ENCODE results near the gene STK4.

Gene STK4

DNA sequence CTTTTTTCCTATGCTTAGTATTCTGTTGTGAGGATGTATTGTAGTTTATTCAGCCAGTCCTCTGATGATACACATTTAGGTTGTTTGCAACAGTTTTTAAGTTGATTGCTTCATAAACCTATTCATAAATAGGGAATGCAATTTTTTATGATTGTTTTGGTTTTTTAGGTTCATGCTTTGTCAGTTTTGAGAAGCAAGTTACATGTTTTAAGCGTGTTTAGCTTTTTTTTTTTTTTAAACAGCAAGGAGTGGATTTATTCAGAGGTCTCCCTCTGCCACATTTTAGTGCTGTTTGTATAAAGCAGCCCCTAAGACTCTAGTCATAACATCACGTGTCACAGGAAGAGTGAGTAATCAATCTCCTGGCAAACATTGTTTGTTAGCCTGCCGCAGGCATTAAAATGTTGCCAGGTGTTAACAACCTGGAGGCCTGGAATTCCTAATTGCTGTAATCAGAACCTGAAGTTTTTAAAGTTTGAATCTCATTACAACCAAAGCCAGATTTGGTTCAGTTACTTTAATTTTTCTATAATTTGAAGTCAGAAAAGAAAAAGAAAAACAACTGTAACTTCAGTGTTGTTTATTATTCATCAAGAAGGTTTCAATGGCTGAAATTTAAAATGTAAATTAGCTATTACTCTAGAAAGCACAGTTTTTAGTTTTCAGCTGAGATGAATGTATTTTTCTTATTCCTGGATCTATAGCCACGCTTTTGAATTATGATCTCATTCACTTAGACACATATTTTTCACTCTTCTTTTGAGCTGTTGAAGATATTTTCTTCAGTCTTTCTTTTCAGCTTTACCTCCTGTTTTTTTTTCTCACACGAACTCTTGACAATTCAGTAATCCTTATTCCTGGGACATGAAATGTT is 75.4 kb downstream of the STK4 start:
- TF ChIP-seq, protein P1, sequence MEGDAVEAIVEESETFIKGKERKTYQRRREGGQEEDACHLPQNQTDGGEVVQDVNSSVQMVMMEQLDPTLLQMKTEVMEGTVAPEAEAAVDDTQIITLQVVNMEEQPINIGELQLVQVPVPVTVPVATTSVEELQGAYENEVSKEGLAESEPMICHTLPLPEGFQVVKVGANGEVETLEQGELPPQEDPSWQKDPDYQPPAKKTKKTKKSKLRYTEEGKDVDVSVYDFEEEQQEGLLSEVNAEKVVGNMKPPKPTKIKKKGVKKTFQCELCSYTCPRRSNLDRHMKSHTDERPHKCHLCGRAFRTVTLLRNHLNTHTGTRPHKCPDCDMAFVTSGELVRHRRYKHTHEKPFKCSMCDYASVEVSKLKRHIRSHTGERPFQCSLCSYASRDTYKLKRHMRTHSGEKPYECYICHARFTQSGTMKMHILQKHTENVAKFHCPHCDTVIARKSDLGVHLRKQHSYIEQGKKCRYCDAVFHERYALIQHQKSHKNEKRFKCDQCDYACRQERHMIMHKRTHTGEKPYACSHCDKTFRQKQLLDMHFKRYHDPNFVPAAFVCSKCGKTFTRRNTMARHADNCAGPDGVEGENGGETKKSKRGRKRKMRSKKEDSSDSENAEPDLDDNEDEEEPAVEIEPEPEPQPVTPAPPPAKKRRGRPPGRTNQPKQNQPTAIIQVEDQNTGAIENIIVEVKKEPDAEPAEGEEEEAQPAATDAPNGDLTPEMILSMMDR (IDR thresholded peaks at IDR 0.05; ENCODE audit: control extremely low read depth, extremely low read depth, low read depth, missing control alignments) = no peak
- ChIA-PET POLR2A (no interaction called here), CTCF (interaction anchor here (1.3 to 6.2 kb wide), 4 partner anchors 12 to 54 kb away, joined by 3 to 80 read pairs (median 40); no protein-coding TSS in a partner anchor)
- no peak for DNase-seq (ENCODE audit: extremely low spot score)

DNA sequence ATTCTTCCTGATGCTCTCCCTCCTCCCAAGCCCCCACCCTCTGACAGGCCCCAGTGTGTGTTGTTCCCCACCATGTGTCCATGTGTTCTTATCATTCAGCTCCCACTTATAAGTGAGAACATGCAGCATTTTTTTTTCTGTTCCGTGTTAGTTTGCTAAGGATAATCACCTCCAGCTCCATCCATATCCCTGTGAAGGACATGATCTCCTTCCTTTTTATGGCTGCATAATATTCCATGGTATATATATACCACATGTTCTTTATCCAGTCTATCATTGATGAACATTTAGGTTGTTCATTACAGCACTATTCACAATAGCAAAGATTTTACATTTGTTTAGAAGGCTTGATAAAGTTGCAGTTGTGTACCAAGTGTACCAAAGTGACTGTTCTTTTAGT is 76.7 kb downstream of the STK4 start:
- ChIA-PET CTCF (interaction anchor here (1.0 to 6.2 kb wide), 19 partner anchors 8 to 249 kb away, joined by 3 to 80 read pairs (median 12); partner anchors contain the start of gene KCNS1), POLR2A (interaction anchor here (0.6 kb wide), 1 partner anchor 18 kb away, joined by 3 read pairs; no protein-coding TSS in a partner anchor)
- TF ChIP-seq, protein P1 (IDR thresholded peaks at IDR 0.05; ENCODE audit: control extremely low read depth, extremely low read depth, low read depth, missing control alignments) = no peak
- DNase-seq (ENCODE audit: extremely low spot score) = no peak

DNA sequence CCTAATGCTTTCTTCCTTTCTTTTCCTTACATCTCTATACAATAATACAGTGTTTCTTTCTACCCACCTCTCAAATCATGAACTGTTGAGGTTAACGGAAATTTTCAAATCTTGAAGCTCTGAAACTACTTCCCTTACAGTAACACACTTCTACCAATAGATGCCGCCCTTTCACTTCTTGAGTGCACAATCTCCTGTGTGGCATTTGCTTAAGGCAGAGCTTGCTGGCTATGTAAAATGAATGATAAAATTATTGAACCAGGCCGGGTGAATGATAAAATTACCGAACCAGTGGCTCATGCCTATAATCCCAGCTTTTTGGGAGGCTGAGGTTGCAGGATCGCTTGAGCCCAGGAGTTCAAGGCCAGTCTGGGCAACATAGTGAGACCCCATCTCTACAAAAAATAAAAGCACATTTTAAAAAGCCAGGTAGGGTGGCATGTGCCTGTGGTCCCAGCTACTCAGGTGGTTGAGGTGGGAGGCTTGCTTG is 77.8 kb downstream of the STK4 start:
- CTCF ChIA-PET = interaction anchor here (0.8 to 6.2 kb wide), 37 partner anchors 9 to 325 kb away, joined by 3 to 80 read pairs (median 4); partner anchors contain the start of gene KCNS1
- TF ChIP-seq, protein P1 (IDR thresholded peaks at IDR 0.05; ENCODE audit: control extremely low read depth, extremely low read depth, low read depth, missing control alignments) = peak; percentile 61
- POLR2A ChIA-PET = no interaction called here
- peak; percentile 40 for DNase-seq (ENCODE audit: extremely low spot score)

DNA sequence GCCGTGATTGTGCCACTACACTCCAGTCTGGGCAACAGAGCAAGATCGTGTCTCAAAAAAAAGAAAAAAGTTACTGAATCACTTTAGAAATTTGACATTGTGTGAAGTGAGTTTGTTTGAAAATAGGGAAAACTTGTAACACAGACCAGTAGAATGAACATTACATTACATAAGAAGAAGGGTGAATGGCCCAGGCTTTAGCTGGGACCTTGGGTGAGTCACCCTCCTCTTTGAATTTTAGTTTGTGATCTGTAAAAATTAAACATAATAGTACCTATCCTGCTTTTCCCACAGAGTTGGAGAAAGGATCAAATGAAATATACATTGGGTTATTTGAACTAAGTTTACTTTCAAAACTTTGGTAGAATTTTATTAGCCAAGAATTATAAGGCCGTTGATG is 78.3 kb downstream of the STK4 start:
- no peak for DNase-seq (ENCODE audit: extremely low spot score)
- POLR2A ChIA-PET = no interaction called here
- CTCF ChIA-PET = interaction anchor here (0.8 to 6.2 kb wide), 34 partner anchors 9 to 325 kb away, joined by 3 to 80 read pairs (median 5); partner anchors contain the start of gene KCNS1
- TF ChIP-seq, protein P1 (IDR thresholded peaks at IDR 0.05; ENCODE audit: control extremely low read depth, extremely low read depth, low read depth, missing control alignments) = no peak

DNA sequence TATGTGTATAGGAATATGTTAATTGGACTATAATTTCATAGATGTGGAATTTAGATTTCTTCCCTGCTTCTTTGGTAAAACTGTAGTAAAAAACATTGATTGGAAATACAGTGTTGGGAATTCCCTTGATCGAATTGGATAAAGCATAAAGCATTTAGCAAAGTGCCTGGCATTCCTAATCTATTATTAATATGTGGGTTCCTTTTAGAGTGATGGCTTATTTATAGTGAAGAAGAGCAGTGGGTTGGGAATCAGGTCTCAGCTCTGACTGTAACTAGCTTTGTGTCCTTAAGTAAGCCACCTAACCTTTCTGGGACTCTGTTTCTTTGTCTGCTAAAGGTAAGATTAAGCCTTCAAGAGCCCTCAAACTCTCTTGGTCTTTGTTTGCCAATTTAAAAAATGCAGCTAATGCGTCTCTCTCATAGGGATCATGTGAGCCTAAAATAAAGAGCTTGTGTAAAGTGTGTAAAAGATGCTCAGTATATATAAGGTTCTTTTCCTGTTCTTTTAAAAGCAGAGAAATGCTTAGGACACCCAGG is 81.3 kb downstream of the STK4 start:
- TF ChIP-seq, protein P1 (IDR thresholded peaks at IDR 0.05; ENCODE audit: control extremely low read depth, extremely low read depth, low read depth, missing control alignments) = no peak
- no peak for DNase-seq (ENCODE audit: extremely low spot score)
- POLR2A ChIA-PET = no interaction called here
- CTCF ChIA-PET = interaction anchor here (1.0 to 1.8 kb wide), 3 partner anchors 9 to 246 kb away, joined by 3 to 10 read pairs (median 8); no protein-coding TSS in a partner anchor

DNA sequence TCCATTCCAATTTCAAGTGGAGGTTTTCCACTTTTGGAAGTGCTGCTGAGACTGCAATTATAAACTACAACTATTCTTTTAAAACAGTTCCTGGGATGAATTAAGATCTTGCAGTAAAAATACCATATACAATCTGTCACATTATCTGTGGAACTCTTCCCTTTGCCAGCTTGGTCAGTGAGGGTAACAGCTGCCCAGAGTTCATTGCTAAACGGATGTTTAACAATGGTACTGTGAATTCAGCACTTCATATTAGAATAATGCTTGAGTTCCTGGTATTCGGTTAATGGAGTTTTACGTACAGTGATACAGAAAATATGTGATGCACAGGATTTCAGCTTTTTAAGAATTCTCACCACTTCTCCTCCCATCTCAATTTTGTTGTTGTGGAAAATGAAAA is 83.1 kb downstream of the STK4 start:
- ChIA-PET POLR2A (no interaction called here), CTCF (interaction anchor here (1.0 to 3.3 kb wide), 7 partner anchors 11 to 244 kb away, joined by 3 to 24 read pairs (median 6); no protein-coding TSS in a partner anchor)
- TF ChIP-seq, protein P1 (IDR thresholded peaks at IDR 0.05; ENCODE audit: control extremely low read depth, extremely low read depth, low read depth, missing control alignments) = no peak
- DNase-seq (ENCODE audit: extremely low spot score) = no peak

All from GM10248 (cell line).